ENCODE data around the gene SZRD1. TPM values are rescaled to one million over a fixed set of nuclear protein-coding genes. Genes with fewer than 3 reads are reported as not detected.

Gene SZRD1
- total and polyA plus RNA-seq, 2 donors (not counting 1 experiment from before 2014, with no cell fraction given), result 92.4 to 110 TPM

GRCh38 chr1:16321176-16321867 lies 45.7 kb upstream of the SZRD1 start:
- ATAC-seq (ENCODE audit: low read depth) (no peak), DNase-seq (no peak)
- Mint-ChIP-seq H3K4me3 (no peak overlapping the region), H3K27ac (peak overlapping the region; percentile 22), H3K27me3 (no peaks in the 10 kb centered on the region), H3K4me1 (peaks cover 31% of the 10 kb centered on the region), H3K9me3 (ENCODE audit: insufficient read depth) (no peaks in the 10 kb centered on the region)
- Histone ChIP-seq H3K27me3 (replicated peaks in 1 of 4; ENCODE audit: control extremely low read depth in 1 of 4, control insufficient read depth in 3 of 4, insufficient read depth in 4 of 4, low read length in 3 of 4) (no peaks in the 10 kb centered on the region), H3K4me3 (ENCODE audit: control extremely low read depth in 1 of 5, extremely low read depth in 1 of 5, insufficient read depth in 1 of 5, low read depth in 2 of 5, low read length in 4 of 5) (no peak overlapping the region), H3K36me3 (replicated peaks in 1 of 2; ENCODE audit: control extremely low read depth in 1 of 2, control insufficient read depth in 1 of 2, extremely low read depth in 1 of 2, insufficient read depth in 2 of 2, low read length in 1 of 2) (peaks cover 0 to 6% of the 10 kb centered on the region in 2 experiments), H3K9ac (ENCODE audit: low read length) (no peak overlapping the region), H4K20me1 (ENCODE audit: control insufficient read depth, insufficient read depth, low read length, poor library complexity, severe bottlenecking) (peaks cover 51% of the 10 kb centered on the region), H3K4me2 (replicated peaks; ENCODE audit: low read depth, low read length, poor library complexity, severe bottlenecking) (no peak overlapping the region), H3K79me2 (ENCODE audit: control insufficient read depth, insufficient read depth, low read length) (peaks cover 91% of the 10 kb centered on the region), H3K9me3 (ENCODE audit: control extremely low read depth in 1 of 3, control insufficient read depth in 2 of 3, insufficient read depth in 1 of 3, low read length in 2 of 3) (no peaks in the 10 kb centered on the region), H3K4me1 (ENCODE audit: control insufficient read depth in 2 of 2, insufficient read depth in 2 of 2, low read length in 2 of 2) (peaks cover 13 to 17% of the 10 kb centered on the region in 2 donors), H2AFZ (ENCODE audit: insufficient read depth, low read depth, low read length, poor library complexity, severe bottlenecking) (no peak overlapping the region), H3K27ac (ENCODE audit: low read length in 2 of 2) (no peak overlapping the region)
- intact Hi-C loops (cut with micrococcal nuclease), result no loop called here
- TF ChIP-seq EZH2 (IDR thresholded peaks at IDR 0.05; ENCODE audit: borderline replicate concordance, insufficient read depth, low read depth, low read length, poor library complexity, severe bottlenecking), result no peak
- TF ChIP-seq CTCF (IDR thresholded peaks at IDR 0.05), result no peak
- CTCF ChIA-PET, result interaction anchor here (1.0 to 1.1 kb wide), 2 partner anchors 9 to 18 kb away, joined by 3 to 4 read pairs; no protein-coding TSS in a partner anchor
- POLR2A ChIA-PET, result no interaction called here
- WGBS (ENCODE audit: insufficient coverage), result 40% methylated on average over 1 of the region's 4 CpGs

GRCh38 chr1:16324456-16324890 lies 42.6 kb upstream of the SZRD1 start:
- peaks cover 58% of the 10 kb centered on the region for H4K20me1 ChIP-seq (ENCODE audit: control insufficient read depth, insufficient read depth, low read length, poor library complexity, severe bottlenecking)
- DNase-seq (no peak), ATAC-seq (ENCODE audit: low read depth) (no peak)
- Mint-ChIP-seq H3K9me3 (ENCODE audit: insufficient read depth) (no peaks in the 10 kb centered on the region), H3K27me3 (no peaks in the 10 kb centered on the region), H3K27ac (no peak overlapping the region), H3K4me1 (peaks cover 31% of the 10 kb centered on the region), H3K4me3 (no peak overlapping the region)
- no peak overlapping the region for H2AFZ ChIP-seq (ENCODE audit: insufficient read depth, low read depth, low read length, poor library complexity, severe bottlenecking)
- peaks cover 0 to 6% of the 10 kb centered on the region in 2 experiments for H3K36me3 ChIP-seq (replicated peaks in 1 of 2; ENCODE audit: control extremely low read depth in 1 of 2, control insufficient read depth in 1 of 2, extremely low read depth in 1 of 2, insufficient read depth in 2 of 2, low read length in 1 of 2)
- H3K79me2 ChIP-seq (ENCODE audit: control insufficient read depth, insufficient read depth, low read length), result peaks cover 96% of the 10 kb centered on the region
- peaks cover 13 to 17% of the 10 kb centered on the region in 2 donors for H3K4me1 ChIP-seq (ENCODE audit: control insufficient read depth in 2 of 2, insufficient read depth in 2 of 2, low read length in 2 of 2)
- no peaks in the 10 kb centered on the region for H3K9me3 ChIP-seq (ENCODE audit: control extremely low read depth in 1 of 3, control insufficient read depth in 2 of 3, insufficient read depth in 1 of 3, low read length in 2 of 3)
- no peak overlapping the region for H3K9ac ChIP-seq (ENCODE audit: low read length)
- intact Hi-C loops (cut with micrococcal nuclease), result no loop called here
- H3K27ac ChIP-seq (ENCODE audit: low read length in 2 of 2), result no peak overlapping the region
- TF ChIP-seq EZH2 (IDR thresholded peaks at IDR 0.05; ENCODE audit: borderline replicate concordance, insufficient read depth, low read depth, low read length, poor library complexity, severe bottlenecking), result no peak
- no peak for TF ChIP-seq CTCF (IDR thresholded peaks at IDR 0.05)
- no peak overlapping the region for H3K4me2 ChIP-seq (replicated peaks; ENCODE audit: low read depth, low read length, poor library complexity, severe bottlenecking)
- H3K4me3 ChIP-seq (ENCODE audit: control extremely low read depth in 1 of 5, extremely low read depth in 1 of 5, insufficient read depth in 1 of 5, low read depth in 2 of 5, low read length in 4 of 5), result no peak overlapping the region
- WGBS (ENCODE audit: insufficient coverage), result 100% methylated on average over 3 of the region's 6 CpGs
- CTCF ChIA-PET, result no interaction called here
- H3K27me3 ChIP-seq (replicated peaks in 1 of 4; ENCODE audit: control extremely low read depth in 1 of 4, control insufficient read depth in 3 of 4, insufficient read depth in 4 of 4, low read length in 3 of 4), result no peaks in the 10 kb centered on the region
- POLR2A ChIA-PET, result no interaction called here

Data from B cell (primary cell).